Adrenal gland (tissue), 12 donors: ENCODE data around the gene RBMS1. TPM values are rescaled to one million over a fixed set of nuclear protein-coding genes. Genes with fewer than 3 reads are reported as not detected.

ENCODE experiments used
- DNase-seq, 7 donors: peaks; one replicate each; pipeline ENCODE4 v3.0.0-alpha.2; 2019 to 2020
- H3K27ac ChIP-seq, 5 donors: fragments of 200-600 bp; sonication (generic) in 4 of 5; 1 replicate in 3 of 5; 2 replicates in 2 of 5; pipeline versions ENCODE4 v1.5.1 to v1.8.0; 2016 to 2020; ENCODE audit warnings: mild to moderate bottlenecking in 1 of 5
- H3K27me3 ChIP-seq: fragments of 200-600 bp; 2 replicates; pipeline ENCODE4 v1.8.0; 2021
- H3K36me3 ChIP-seq, 2 donors: fragments of 200-600 bp; replicated peaks in 1 of 2; 1 replicate in 1 of 2; 2 replicates in 1 of 2; pipeline versions ENCODE4 v1.5.1 to v1.8.0; 2018 to 2022
- H3K4me1 ChIP-seq, 2 donors: fragments of 200-600 bp; replicated peaks in 1 of 2; 1 replicate in 1 of 2; 2 replicates in 1 of 2; pipeline versions ENCODE4 v1.5.1 to v1.8.0; 2018 to 2021
- H3K4me3 ChIP-seq, 4 donors: fragments of 200-600 bp; sonication (generic) in 3 of 4; one replicate each; pipeline ENCODE4 v1.5.1; 2016 to 2018
- H3K9me3 ChIP-seq, 3 donors: fragments of 200-600 bp; sonication (generic) in 1 of 3; replicated peaks in 1 of 3; 1 replicate in 2 of 3; 2 replicates in 1 of 3; pipeline versions ENCODE4 v1.5.1 to v1.8.0; 2016 to 2021
- POLR2A ChIP-seq, 2 donors: fragments of 450-650 bp; IDR thresholded peaks; one replicate each; pipeline ENCODE4 v1.6.1; 2017; ENCODE audit warnings: antibody characterized with exemption in 2 of 2, mild to moderate bottlenecking in 2 of 2, moderate library complexity in 1 of 2
- WGBS, 4 donors: extraction: QIAGEN DNeasy Blood & Tissue Kit in 2 of 4; methylation state at CpG; one replicate each; pipeline versions ENCODE4 v1.1.5 to v1.1.7; 2013 to 2017; 5-methylcytosine and 5-hydroxymethylcytosine counted together
- intact Hi-C, 2 donors: fragments of 100-400 bp; cut with DNase I; formaldehyde crosslinking; loops; one replicate each; pipeline versions ENCODE4 v1.14.1 to v1.15.0; 2022 to 2023
- polyA plus RNA-seq, 3 donors: library from polyadenylated mRNA; stranded (reverse); fragments of 200-250 nt in 2 of 3; fragments of 350-450 nt in 1 of 3; fragmentation: Illumina TruSeq in 1 of 3; extraction: RNeasy Lipid Tissue Mini Kit (QIAGEN cat#74804) in 1 of 3; gene quantifications; one replicate each; pipeline ENCODE4 v1.2.3, GENCODE V29; 2013 to 2014
- total RNA-seq, 9 donors: library from RNA; depleted of rRNA in 4 of 9; stranded (reverse); fragments of >200 nt in 4 of 9; fragments of 120-200 nt in 1 of 9; fragmentation: NEBNext Ultra II Directional in 1 of 9; extraction: Animal tissue kit (Norgen Biotek cat#: 25700) in 1 of 9; gene quantifications; one replicate each; pipeline versions ENCODE4 v1.1.0 to v1.2.4, GENCODE V29; 2013 to 2023
- TF ChIP-seq, protein P1 (sequence below), 6 experiments: fragments of 450-650 bp in 4 of 6; fragments of 200-600 bp in 2 of 6; sonication (generic) in 1 of 6; IDR thresholded peaks; 1 replicate in 5 of 6; 2 replicates in 1 of 6; pipeline versions ENCODE4 v1.5.1 to v1.8.0; 2016 to 2021; ENCODE audit warnings: antibody characterized with exemption in 6 of 6, mild to moderate bottlenecking in 2 of 6, moderate library complexity in 1 of 6
- donor health status: healthy with polysubstance abuse.
- donor health status: Bipolar disorder and iron deficiency.
- donor health status: DM: yes; HTN: yes; CAD: no.
- donor health status: DM: no; HTN: no; CAD: no.
- donor health status: DM: no; HTN: no; CAD: no.
- donor health status: DM: yes; HTN: yes; CAD: no.

The RBMS1 gene
- total and polyA plus RNA-seq, 12 donors, result 24.2 to 62.1 (median 37.1) TPM

DNA sequence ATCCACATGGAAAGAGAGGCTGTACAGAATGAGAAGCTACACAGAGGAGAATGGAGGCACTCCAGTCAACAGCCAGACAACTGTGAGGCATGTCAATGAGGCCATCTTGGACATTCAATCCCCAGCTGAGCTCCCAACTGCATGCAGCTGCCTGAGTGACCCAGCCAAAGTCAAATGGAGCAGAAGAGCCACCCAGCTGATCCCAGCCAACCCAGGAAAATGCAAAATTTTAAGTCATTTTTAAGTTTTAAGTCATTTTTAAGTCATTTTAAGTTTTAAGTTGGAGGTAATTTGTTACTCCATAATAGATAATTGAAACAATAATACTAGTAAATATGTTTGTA lies 63.6 kb downstream of the RBMS1 start:
- Histone ChIP-seq H3K4me3 (no peak overlapping the region), H3K27me3 (no peaks in the 10 kb centered on the region), H3K36me3 (no peaks in the 10 kb centered on the region), H3K4me1 (peaks cover 0 to 49% of the 10 kb centered on the region in 2 donors), H3K9me3 (no peaks in the 10 kb centered on the region), H3K27ac (no peak overlapping the region)
- TF ChIP-seq, protein P1, sequence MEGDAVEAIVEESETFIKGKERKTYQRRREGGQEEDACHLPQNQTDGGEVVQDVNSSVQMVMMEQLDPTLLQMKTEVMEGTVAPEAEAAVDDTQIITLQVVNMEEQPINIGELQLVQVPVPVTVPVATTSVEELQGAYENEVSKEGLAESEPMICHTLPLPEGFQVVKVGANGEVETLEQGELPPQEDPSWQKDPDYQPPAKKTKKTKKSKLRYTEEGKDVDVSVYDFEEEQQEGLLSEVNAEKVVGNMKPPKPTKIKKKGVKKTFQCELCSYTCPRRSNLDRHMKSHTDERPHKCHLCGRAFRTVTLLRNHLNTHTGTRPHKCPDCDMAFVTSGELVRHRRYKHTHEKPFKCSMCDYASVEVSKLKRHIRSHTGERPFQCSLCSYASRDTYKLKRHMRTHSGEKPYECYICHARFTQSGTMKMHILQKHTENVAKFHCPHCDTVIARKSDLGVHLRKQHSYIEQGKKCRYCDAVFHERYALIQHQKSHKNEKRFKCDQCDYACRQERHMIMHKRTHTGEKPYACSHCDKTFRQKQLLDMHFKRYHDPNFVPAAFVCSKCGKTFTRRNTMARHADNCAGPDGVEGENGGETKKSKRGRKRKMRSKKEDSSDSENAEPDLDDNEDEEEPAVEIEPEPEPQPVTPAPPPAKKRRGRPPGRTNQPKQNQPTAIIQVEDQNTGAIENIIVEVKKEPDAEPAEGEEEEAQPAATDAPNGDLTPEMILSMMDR (IDR thresholded peaks at IDR 0.05), result no peak
- TF ChIP-seq POLR2A (IDR thresholded peaks at IDR 0.05), result no peak
- no peak for DNase-seq
- intact Hi-C loops, result no loop called here

- Histone ChIP-seq H3K4me1 (peaks cover 0 to 44% of the 10 kb centered on the region in 2 donors), H3K27me3 (no peaks in the 10 kb centered on the region), H3K36me3 (no peaks in the 10 kb centered on the region), H3K9me3 (no peaks in the 10 kb centered on the region), H3K4me3 (no peak overlapping the region), H3K27ac (peak overlapping the region in 1 of 5 donors; percentile 13)
- intact Hi-C loops, result no loop called here
- no peak for DNase-seq
- 14 to 21% (median 16%) methylated on average over 1 of the region's 1 CpG for WGBS, 4 donors
- TF ChIP-seq POLR2A (IDR thresholded peaks at IDR 0.05), result no peak
- TF ChIP-seq, protein P1 (IDR thresholded peaks at IDR 0.05), result peak; percentile 47 to 73 (median 58)
These were observed 64.2 kb downstream of the RBMS1 start for GRCh38 chr2:160429248-160430000.

- Histone ChIP-seq H3K27ac (peak overlapping the region in 4 of 5 donors; percentile 5 to 71 (median 18)), H3K4me3 (peak overlapping the region in 1 of 4 donors; percentile 33), H3K36me3 (no peaks in the 10 kb centered on the region), H3K27me3 (no peaks in the 10 kb centered on the region), H3K4me1 (peaks cover 0 to 33% of the 10 kb centered on the region in 2 donors), H3K9me3 (no peaks in the 10 kb centered on the region)
- TF ChIP-seq, protein P1 (IDR thresholded peaks at IDR 0.05), result no peak
- TF ChIP-seq POLR2A (IDR thresholded peaks at IDR 0.05), result no peak
- whole genome bisulfite sequencing, 4 donors, result 60 to 70% (median 62%) methylated on average over 4 of the region's 4 CpGs
- DNase-seq, result no peak
- intact Hi-C loops, result no loop called here
These were observed 65.2 kb downstream of the RBMS1 start for GRCh38 chr2:160428405-160428763.

DNA sequence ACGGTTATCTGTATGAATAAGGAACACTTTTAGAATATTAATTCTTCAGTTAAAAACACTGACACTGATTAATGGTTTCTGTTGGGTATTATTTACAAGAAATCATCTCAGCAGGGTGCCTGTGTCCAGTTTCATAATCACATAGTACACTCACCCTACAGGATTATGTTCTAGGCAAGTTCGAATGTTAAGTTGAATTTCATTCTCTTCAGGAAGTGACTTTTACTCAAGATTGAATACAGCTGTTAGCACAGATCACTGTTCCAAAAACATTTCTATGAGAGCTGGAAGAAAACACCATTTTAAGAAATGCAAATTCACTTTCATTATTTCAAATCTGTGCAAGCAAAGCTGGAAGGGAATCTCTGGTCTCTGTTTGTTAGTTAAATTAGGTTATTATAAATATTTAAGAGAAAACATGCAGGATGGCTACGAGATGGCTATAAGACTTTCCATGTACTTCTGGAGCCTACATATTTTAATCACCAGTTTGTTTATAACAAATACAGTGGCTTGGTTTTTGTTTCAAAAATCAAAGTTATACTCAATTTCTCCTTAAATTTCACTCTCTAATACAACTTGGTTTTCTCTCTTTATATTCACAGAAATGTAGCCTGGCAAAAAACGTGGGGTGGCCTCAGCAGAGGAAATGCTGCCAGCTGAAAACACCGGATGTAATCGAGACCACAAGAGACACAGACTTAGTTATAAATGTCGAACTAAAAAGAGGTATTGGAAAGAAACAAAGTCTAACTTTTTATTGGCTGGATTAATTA lies 65.8 kb downstream of the RBMS1 start:
- peak overlapping the region in 1 of 4 donors; percentile 33 for H3K4me3 ChIP-seq
- H3K27ac ChIP-seq, result peak overlapping the region in 4 of 5 donors; percentile 5 to 71 (median 18)
- H3K27me3 ChIP-seq, result no peaks in the 10 kb centered on the region
- DNase-seq, result peak in 1 of 7 donors; percentile 25
- intact Hi-C loops, result no loop called here
- no peaks in the 10 kb centered on the region for H3K36me3 ChIP-seq
- no peaks in the 10 kb centered on the region for H3K9me3 ChIP-seq
- peaks cover 0 to 29% of the 10 kb centered on the region in 2 donors for H3K4me1 ChIP-seq
- 49 to 59% (median 53%) methylated on average over 7 of the region's 7 CpGs for WGBS, 4 donors
- no peak for TF ChIP-seq POLR2A (IDR thresholded peaks at IDR 0.05)
- TF ChIP-seq, protein P1 (IDR thresholded peaks at IDR 0.05), result no peak
